ENCODE results near the gene CDHR2. TPM values are rescaled to one million over a fixed set of nuclear protein-coding genes. Genes with fewer than 3 reads are reported as not detected.

Gene CDHR2
- total RNA-seq, 1 experiment from 2014 or later: 7.8 TPM

DNA sequence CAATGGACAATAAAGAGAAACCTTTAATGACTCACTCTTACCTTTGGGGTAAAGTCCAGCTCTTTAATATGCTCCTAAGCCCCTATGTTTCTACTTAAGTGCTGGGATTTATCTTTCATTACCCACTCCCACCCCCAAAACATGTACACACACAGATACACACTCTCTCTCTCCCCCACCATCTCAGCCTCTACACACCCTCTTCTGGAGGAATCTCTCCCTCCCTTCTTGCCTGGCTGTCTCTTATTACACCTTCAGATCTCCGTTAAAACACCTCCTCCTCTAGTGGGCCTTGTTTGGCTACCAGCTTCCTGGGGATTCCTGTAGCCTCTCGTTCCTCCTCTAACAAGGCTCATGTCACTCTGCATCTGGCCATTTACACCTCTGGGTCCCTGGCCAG, 53.9 kb downstream of the CDHR2 start:
- Mint-ChIP-seq H3K36me3 (ENCODE audit: insufficient read depth, unreplicated experiment) (no peaks in the 10 kb centered on the region), H3K27ac (ENCODE audit: unreplicated experiment) (no peak overlapping the region), H3K4me3 (ENCODE audit: low read depth, unreplicated experiment) (no peak overlapping the region), H3K4me1 (ENCODE audit: low read depth, unreplicated experiment) (peaks cover 9% of the 10 kb centered on the region), H3K27me3 (ENCODE audit: unreplicated experiment) (no peaks in the 10 kb centered on the region), H3K9me3 (ENCODE audit: low read depth, unreplicated experiment) (no peaks in the 10 kb centered on the region)
- DNase-seq: no peak
- BruUV-seq (replicated peaks): no TSS peak
- CTCF ChIA-PET: no interaction called here
- TF ChIP-seq CTCF (IDR thresholded peaks at IDR 0.05; ENCODE audit: unreplicated experiment): no peak
- intact Hi-C loops (cut with micrococcal nuclease; ENCODE audit: unreplicated experiment): no loop called here

DNA sequence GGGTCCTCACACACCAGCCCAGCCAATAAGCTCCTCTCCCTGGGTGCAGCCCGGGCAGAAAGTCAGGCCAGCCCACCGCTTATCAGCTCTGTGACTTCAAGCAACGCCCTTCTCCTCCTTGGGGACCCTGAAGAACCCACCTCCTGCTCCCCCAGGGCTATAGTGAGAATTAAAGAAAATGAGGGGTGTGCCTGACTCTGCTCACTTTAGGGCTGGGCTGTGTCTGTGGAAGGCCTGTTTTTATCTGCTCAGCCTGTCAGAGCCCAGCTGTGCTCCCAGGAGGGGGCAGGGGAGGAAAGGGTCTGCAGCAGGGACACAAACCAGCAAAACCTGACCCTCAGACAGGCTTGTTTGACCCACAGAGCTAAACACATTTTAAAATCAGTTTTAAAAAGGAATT, 56.9 kb downstream of the CDHR2 start:
- H3K9me3 Mint-ChIP-seq (ENCODE audit: low read depth, unreplicated experiment): no peaks in the 10 kb centered on the region
- CTCF ChIA-PET: interaction anchor here (0.7 kb wide), 1 partner anchor 10 kb away, joined by 3 read pairs; no protein-coding TSS in a partner anchor
- no peak for TF ChIP-seq CTCF (IDR thresholded peaks at IDR 0.05; ENCODE audit: unreplicated experiment)
- peaks cover 15% of the 10 kb centered on the region for H3K4me1 Mint-ChIP-seq (ENCODE audit: low read depth, unreplicated experiment)
- peaks cover 19% of the 10 kb centered on the region for H3K36me3 Mint-ChIP-seq (ENCODE audit: insufficient read depth, unreplicated experiment)
- no peak overlapping the region for H3K27ac Mint-ChIP-seq (ENCODE audit: unreplicated experiment)
- H3K27me3 Mint-ChIP-seq (ENCODE audit: unreplicated experiment): peaks cover under 1% of the 10 kb centered on the region
- intact Hi-C loops (cut with micrococcal nuclease; ENCODE audit: unreplicated experiment): no loop called here
- DNase-seq: no peak
- no TSS peak for BruUV-seq (replicated peaks)
- no peak overlapping the region for H3K4me3 Mint-ChIP-seq (ENCODE audit: low read depth, unreplicated experiment)

- CTCF ChIA-PET: no interaction called here
- Mint-ChIP-seq H3K27ac (ENCODE audit: unreplicated experiment) (no peak overlapping the region), H3K4me3 (ENCODE audit: low read depth, unreplicated experiment) (no peak overlapping the region), H3K9me3 (ENCODE audit: low read depth, unreplicated experiment) (no peaks in the 10 kb centered on the region), H3K36me3 (ENCODE audit: insufficient read depth, unreplicated experiment) (peaks cover 19% of the 10 kb centered on the region), H3K4me1 (ENCODE audit: low read depth, unreplicated experiment) (peaks cover 15% of the 10 kb centered on the region), H3K27me3 (ENCODE audit: unreplicated experiment) (peaks cover 9% of the 10 kb centered on the region)
- TF ChIP-seq CTCF (IDR thresholded peaks at IDR 0.05; ENCODE audit: unreplicated experiment): no peak
- BruUV-seq (replicated peaks): no TSS peak
- DNase-seq: no peak
- intact Hi-C loops (cut with micrococcal nuclease; ENCODE audit: unreplicated experiment): no loop called here
Observed at GRCh38 chr5:176606875-176607274, 57.7 kb downstream of the CDHR2 start.

DNA sequence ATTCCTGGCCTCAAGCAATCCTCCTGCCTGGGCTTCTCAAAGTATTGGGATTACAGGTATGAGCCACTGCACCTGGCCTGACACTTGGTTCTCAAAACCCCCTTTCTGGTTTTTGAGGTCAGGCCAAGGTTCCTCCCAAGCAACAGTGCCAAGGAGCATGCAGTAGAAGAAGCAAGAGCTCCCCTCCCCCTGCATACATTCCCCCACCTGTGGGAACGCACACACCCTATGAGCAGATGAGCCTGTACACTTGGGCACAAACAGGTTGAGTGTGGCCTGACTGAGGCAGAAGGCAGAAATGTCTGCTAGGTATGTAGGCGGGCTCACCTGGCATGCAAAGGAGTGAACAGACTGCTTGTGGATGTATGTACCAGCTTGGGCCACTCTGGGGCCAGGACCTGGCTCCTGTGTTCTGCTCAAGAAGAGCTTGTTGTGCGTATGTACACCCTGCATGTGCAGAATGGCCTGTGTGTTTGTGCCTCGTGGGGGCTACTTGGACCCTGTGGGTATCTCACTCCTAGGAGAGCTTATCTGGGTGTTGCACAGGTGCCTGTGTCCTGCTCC, 59.1 kb downstream of the CDHR2 start:
- intact Hi-C loops (cut with micrococcal nuclease; ENCODE audit: unreplicated experiment): no loop called here
- no peak for DNase-seq
- peaks cover 19% of the 10 kb centered on the region for H3K36me3 Mint-ChIP-seq (ENCODE audit: insufficient read depth, unreplicated experiment)
- no peaks in the 10 kb centered on the region for H3K9me3 Mint-ChIP-seq (ENCODE audit: low read depth, unreplicated experiment)
- no TSS peak for BruUV-seq (replicated peaks)
- no peak overlapping the region for H3K4me3 Mint-ChIP-seq (ENCODE audit: low read depth, unreplicated experiment)
- no peak overlapping the region for H3K27ac Mint-ChIP-seq (ENCODE audit: unreplicated experiment)
- CTCF ChIA-PET: interaction anchor here (0.5 to 0.8 kb wide), 2 partner anchors 71 to 908 kb away, joined by 3 to 4 read pairs; partner anchors contain the start of genes DDX41 and RNF44
- peaks cover 9% of the 10 kb centered on the region for H3K4me1 Mint-ChIP-seq (ENCODE audit: low read depth, unreplicated experiment)
- H3K27me3 Mint-ChIP-seq (ENCODE audit: unreplicated experiment): peaks cover 23% of the 10 kb centered on the region
- TF ChIP-seq CTCF (IDR thresholded peaks at IDR 0.05; ENCODE audit: unreplicated experiment): no peak
